ENCODE data around the gene TMEM231.
"Not testable (repeated sequence)": the region's sequence is repeated elsewhere in the genome, so short reads cannot be mapped to it uniquely, and the experiment has no call there.

Gene TMEM231

DNA sequence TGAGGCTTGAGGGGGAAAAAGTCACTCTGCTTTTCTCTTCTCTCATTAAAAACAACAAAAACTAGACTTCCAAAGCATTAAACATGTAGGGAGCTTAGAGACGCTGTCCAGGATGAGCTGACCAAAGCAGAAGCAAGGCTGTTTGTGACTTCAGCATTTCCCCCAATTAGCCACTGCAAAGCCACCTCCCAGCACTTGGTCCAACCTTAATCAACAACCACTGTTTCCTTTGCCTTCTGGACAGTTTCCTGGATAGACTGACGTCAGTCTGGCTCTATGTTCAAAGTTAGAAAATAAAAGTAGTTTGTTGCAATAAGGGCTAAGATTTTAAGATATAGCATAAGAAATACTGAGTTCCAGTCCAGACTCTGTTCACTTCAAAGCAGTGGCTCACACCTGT lies 3.1 kb downstream of the TMEM231 start:
- H3K4me3 ChIP-seq (ENCODE audit: low read length): no peak overlapping the region
- TF ChIP-seq, protein P1, sequence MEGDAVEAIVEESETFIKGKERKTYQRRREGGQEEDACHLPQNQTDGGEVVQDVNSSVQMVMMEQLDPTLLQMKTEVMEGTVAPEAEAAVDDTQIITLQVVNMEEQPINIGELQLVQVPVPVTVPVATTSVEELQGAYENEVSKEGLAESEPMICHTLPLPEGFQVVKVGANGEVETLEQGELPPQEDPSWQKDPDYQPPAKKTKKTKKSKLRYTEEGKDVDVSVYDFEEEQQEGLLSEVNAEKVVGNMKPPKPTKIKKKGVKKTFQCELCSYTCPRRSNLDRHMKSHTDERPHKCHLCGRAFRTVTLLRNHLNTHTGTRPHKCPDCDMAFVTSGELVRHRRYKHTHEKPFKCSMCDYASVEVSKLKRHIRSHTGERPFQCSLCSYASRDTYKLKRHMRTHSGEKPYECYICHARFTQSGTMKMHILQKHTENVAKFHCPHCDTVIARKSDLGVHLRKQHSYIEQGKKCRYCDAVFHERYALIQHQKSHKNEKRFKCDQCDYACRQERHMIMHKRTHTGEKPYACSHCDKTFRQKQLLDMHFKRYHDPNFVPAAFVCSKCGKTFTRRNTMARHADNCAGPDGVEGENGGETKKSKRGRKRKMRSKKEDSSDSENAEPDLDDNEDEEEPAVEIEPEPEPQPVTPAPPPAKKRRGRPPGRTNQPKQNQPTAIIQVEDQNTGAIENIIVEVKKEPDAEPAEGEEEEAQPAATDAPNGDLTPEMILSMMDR (conservative IDR thresholded peaks at IDR 0.05; ENCODE audit: low read depth, low read length): no peak
- DNase-seq (ENCODE audit: low read depth): no peak

DNA sequence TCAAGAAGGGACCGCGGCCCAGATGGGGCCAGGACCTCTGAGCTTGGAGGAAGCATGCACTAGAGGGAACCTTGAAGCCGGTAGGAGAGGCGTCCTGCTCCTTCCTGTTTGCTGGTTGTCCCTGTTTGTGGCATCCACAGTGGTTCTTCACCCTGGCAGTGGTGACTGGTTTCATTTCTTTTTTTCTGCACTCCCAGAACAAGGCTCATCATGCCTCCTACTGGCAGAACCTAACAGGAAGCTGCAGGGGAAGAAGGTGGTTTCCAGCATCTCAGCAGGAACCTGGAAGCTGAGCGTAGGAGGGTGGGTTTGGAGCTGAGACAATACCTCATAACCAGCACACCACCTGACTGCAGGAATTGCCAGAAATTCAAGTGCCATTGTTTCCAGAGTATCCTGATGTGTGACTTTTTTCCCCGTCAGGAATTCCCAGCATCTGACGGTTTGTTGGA lies 5.8 kb downstream of the TMEM231 start:
- H3K4me3 ChIP-seq (ENCODE audit: low read length): no peak overlapping the region
- DNase-seq (ENCODE audit: low read depth): no peak

DNA sequence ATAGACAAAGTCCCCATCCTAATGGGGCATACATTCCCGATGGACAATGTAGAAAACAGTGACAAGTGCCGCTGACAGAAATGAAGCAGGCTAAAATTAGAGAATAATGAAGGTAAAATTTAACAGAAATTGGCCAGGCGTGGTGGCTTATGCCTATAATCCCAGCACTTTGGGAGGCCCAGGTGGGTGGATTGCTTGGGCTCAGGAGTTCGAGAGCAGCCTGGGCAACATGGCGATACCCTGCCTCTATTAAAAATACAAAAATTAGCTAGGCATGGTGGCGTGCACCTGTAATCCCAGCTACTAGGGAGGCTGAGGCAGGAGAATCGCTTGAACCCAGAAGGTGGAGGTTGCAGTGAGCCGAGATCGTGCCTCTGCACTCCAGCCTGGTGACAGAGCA lies 7.6 kb downstream of the TMEM231 start:
- not testable (repeated sequence) for H3K4me3 ChIP-seq (ENCODE audit: low read length); DNase-seq (ENCODE audit: low read depth)

More for the DNA sequence above, 5.8 kb downstream of the TMEM231 start:
- TF ChIP-seq, protein P1 (conservative IDR thresholded peaks at IDR 0.05; ENCODE audit: low read depth, low read length): peak; percentile 50

DNA sequence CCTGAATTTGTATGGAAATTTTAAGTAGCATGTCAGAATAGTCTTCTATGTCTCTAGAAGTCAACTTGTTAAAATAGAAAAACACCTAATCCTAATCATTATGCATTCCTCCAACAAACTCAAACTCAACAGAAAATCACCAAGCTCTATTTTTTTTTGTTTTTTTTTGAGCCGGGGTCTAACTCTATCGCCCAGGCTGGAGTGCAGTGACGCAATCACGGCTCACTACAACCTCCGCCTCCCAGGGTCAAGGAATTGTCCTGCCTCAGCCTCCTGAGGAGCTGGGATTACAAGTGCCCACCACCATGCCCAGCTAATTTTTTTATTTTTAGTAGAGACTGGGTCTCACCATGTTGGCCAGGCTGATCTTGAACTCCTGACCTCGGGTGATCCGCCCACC lies 9.8 kb downstream of the TMEM231 start:
- no peak for DNase-seq (ENCODE audit: low read depth)
- TF ChIP-seq, protein P1 (conservative IDR thresholded peaks at IDR 0.05; ENCODE audit: low read depth, low read length): no peak

DNA sequence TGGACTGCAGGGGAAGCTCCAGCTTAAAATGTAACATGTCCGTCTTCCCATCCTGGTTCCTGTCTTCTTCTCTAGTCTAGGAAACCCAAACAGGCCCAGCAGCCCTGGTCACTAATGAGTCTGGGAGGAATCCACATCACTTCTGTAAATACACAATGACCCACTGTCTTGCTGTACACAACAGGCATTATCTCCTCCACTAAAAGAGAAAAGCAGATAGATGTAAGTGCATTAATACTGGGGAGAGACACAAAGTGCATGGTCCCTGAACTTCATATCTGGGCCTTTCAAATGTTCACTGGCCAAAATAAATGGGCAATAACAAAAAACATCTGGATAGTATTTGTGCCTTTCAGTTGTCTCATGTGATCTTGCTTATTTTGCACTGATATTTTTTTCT lies 10.2 kb downstream of the TMEM231 start:
- not testable (repeated sequence) for DNase-seq (ENCODE audit: low read depth); H3K4me3 ChIP-seq (ENCODE audit: low read length)

More for the DNA sequence above, 9.8 kb downstream of the TMEM231 start:
- H3K4me3 ChIP-seq (ENCODE audit: low read length): no peak overlapping the region

DNA sequence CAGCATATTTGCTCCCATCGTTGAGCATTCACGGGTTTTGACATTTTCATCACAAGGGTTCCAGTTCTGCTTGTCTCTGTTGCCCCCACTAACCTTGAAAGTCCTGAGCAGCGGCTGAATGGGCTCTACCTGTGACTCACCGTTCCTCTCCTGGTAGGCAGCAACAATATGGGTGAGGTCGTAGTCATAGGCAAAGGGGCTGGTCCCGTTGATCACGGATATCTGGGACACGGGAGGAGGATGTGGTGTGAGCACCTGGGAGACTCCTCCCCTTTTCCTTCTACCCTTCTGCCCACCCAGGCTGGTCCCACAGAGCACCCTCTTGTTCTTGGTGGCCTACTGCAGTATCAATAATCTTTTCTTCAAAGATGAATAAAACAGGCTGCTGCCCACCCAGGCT lies 13.6 kb downstream of the TMEM231 start:
- H3K4me3 ChIP-seq (ENCODE audit: low read length); DNase-seq (ENCODE audit: low read depth): not testable (repeated sequence)

DNA sequence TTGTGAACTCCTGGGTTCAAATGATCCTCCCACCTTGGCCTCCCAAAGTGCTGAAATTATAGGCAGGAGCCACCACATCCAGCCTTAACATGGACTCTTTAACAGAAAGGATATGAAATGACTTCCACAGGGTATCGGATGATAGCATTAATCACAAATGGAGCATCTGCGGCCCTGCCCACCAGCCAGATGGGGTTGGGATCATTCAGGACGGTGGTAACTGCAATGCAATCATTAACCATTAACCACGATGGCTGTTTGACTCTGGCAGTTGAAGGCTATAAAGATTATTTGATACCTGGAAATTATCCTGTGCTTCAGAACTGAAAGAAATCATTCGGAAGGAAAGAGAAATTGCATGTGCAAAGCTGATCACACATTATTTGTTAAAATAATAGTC lies 14.8 kb downstream of the TMEM231 start:
- no peak overlapping the region for H3K4me3 ChIP-seq (ENCODE audit: low read length)
- TF ChIP-seq, protein P1 (conservative IDR thresholded peaks at IDR 0.05; ENCODE audit: low read depth, low read length): no peak
- DNase-seq (ENCODE audit: low read depth): no peak

DNA sequence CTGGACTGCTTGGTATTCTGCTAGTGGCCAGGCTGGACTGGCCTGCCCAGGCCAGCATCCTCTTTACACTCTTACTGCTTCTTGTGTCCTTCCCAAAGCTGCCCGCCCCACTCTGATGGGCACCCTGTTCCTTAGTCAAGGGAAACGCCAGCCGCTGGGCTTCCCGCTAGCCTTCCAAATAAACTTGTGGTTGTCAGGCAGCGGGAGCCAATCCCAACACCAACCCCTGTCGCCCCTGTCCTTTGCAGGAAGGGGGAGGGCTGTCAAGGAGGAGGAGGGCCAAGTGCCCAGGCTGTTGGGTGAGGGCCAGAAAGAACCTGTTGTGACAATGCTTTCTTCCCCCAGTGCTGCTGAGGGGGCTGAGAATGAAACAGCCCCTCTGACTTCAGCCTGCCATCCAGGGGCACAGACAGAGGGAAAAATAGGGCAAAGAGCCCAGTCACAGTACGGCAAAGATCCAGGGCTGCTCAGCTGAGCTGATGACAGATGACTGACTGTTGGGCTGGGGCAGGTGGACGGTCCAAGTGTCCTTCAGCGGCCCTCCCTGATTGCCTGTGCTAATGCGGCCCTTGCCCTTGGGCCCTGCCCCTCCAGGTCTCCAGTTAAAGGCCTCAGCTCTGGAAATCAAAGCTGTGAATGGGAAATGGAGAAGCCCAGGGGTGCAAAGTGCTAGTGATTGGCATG lies 17.0 kb downstream of the TMEM231 start:
- not testable (repeated sequence) for DNase-seq (ENCODE audit: low read depth); H3K4me3 ChIP-seq (ENCODE audit: low read length)

DNA sequence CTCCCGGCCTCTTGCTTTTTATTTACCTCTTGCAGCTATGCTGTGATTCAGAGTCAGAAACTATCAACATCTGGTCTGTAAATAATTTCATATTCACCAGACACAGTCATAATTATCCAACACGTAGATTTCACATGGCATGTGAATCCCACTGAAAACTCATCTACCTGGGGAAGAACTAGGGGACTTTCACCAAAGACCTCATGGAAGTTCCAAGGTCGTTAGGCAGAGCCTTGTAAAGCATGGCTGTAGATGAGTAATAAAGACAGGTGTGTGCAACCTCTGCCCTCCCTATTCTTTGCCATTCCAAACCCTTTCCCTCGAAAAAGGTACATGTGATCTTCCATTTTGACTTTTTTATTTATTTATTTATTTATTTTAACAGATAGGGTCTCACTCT lies 18.3 kb downstream of the TMEM231 start:
- TF ChIP-seq, protein P1 (conservative IDR thresholded peaks at IDR 0.05; ENCODE audit: low read depth, low read length): no peak
- DNase-seq (ENCODE audit: low read depth): no peak
- no peak overlapping the region for H3K4me3 ChIP-seq (ENCODE audit: low read length)

Data from retinal pigment epithelial cell (primary cell).